LNCaP clone FGC (cell line): ENCODE measurements around the gene CDC42BPG.

Experiments used
- DNase-seq: peaks from one replicate; pipeline ENCODE4 v3.0.0-alpha.2; 2011; ENCODE audit warnings: low read depth
- H3K4me3 ChIP-seq: 2 replicates; pipeline ENCODE4 v1.5.1; 2011; ENCODE audit warnings: mild to moderate bottlenecking, low read depth, low read length, control low read depth
- CTCF ChIP-seq: IDR thresholded peaks from 2 replicates; pipeline ENCODE4 v1.5.1; 2012; ENCODE audit warnings: mild to moderate bottlenecking; ENCODE audit not compliant: control insufficient read depth, insufficient read depth; ENCODE audit errors: extremely low read depth

The CDC42BPG gene

GRCh38 chr11:64885367-64886286 lies 41.2 kb upstream of the CDC42BPG start:
- TF ChIP-seq CTCF = no peak

GRCh38 chr11:64884019-64884418 lies 39.6 kb upstream of the CDC42BPG start:
- no peak overlapping the region for H3K4me3 ChIP-seq
- no peak for TF ChIP-seq CTCF
- no peak for DNase-seq

More at GRCh38 chr11:64885367-64886286, 41.2 kb upstream of the CDC42BPG start:
- no peak overlapping the region for H3K4me3 ChIP-seq
- DNase-seq = no peak

GRCh38 chr11:64883575-64883974 lies 39.1 kb upstream of the CDC42BPG start:
- no peak overlapping the region for H3K4me3 ChIP-seq
- DNase-seq = no peak
- no peak for TF ChIP-seq CTCF

GRCh38 chr11:64882243-64882642 lies 37.8 kb upstream of the CDC42BPG start:
- no peak for TF ChIP-seq CTCF
- no peak for DNase-seq
- H3K4me3 ChIP-seq = no peak overlapping the region

GRCh38 chr11:64881476-64881875 lies 37.0 kb upstream of the CDC42BPG start:
- TF ChIP-seq CTCF = no peak
- no peak for DNase-seq
- no peak overlapping the region for H3K4me3 ChIP-seq

GRCh38 chr11:64880240-64881001 lies 36.0 kb upstream of the CDC42BPG start:
- no peak for DNase-seq
- H3K4me3 ChIP-seq = no peak overlapping the region
- no peak for TF ChIP-seq CTCF
